DOHH2 (cell line): Measurements from ENCODE around the gene AFAP1L1.

Experiments used
- H3F3A ChIP-seq: fragments of 200-600 bp; sonication (generic), shearing (Covaris generic); 2 replicates; pipeline ENCODE4 v1.6.0; 2016; ENCODE audit warnings: antibody characterized with exemption, mild to moderate bottlenecking; ENCODE audit not compliant: control insufficient read depth, insufficient read depth
- H3K27ac ChIP-seq: fragments of 200-600 bp; sonication (generic); 2 replicates; pipeline ENCODE4 v1.5.1; 2014; ENCODE audit warnings: low read depth, mild to moderate bottlenecking, low read length, moderate library complexity
- H3K27me3 ChIP-seq: fragments of 200-600 bp; sonication (generic); 2 replicates; pipeline ENCODE4 v1.6.1; 2014; ENCODE audit warnings: mild to moderate bottlenecking, low read length, mixed read lengths; ENCODE audit not compliant: control insufficient read depth
- H3K36me3 ChIP-seq: fragments of 200-600 bp; sonication (generic); 2 replicates; pipeline ENCODE4 v1.6.1; 2014; ENCODE audit warnings: mild to moderate bottlenecking, low read length, moderate library complexity, mixed read lengths; ENCODE audit not compliant: control insufficient read depth
- H3K4me1 ChIP-seq: fragments of 200-600 bp; sonication (generic); 2 replicates; pipeline ENCODE4 v1.6.1; 2014; ENCODE audit warnings: mild to moderate bottlenecking, low read length, mixed read lengths; ENCODE audit not compliant: control insufficient read depth
- H3K4me2 ChIP-seq: fragments of 200-600 bp; sonication (generic); 2 replicates; pipeline ENCODE4 v1.6.0; 2014; ENCODE audit warnings: mild to moderate bottlenecking, low read length, moderate library complexity
- H3K4me3 ChIP-seq: fragments of 200-600 bp; sonication (generic); 2 replicates; pipeline ENCODE4 v1.5.1; 2014; ENCODE audit warnings: mild to moderate bottlenecking, low read length, mixed read lengths
- H3K79me2 ChIP-seq: fragments of 200-600 bp; sonication (generic); 2 replicates; pipeline ENCODE4 v1.6.1; 2014; ENCODE audit warnings: mild to moderate bottlenecking, low read length, mixed read lengths; ENCODE audit not compliant: control insufficient read depth
- H3K9me2 ChIP-seq: fragments of 200-600 bp; sonication (generic); replicated peaks from 2 replicates; pipeline ENCODE4 v1.6.1; 2014; ENCODE audit warnings: mild to moderate bottlenecking, low read length, mixed read lengths; ENCODE audit not compliant: control insufficient read depth
- H3K9me3 ChIP-seq: fragments of 200-600 bp; sonication (generic); 2 replicates; pipeline ENCODE4 v1.6.1; 2014; ENCODE audit warnings: antibody characterized with exemption, low read length, mixed read lengths; ENCODE audit not compliant: control insufficient read depth, insufficient read depth
- H4K20me1 ChIP-seq: fragments of 200-600 bp; sonication (generic); 2 replicates; pipeline ENCODE4 v1.6.0; 2014; ENCODE audit warnings: low read depth, mild to moderate bottlenecking, antibody characterized with exemption, low read length, moderate library complexity; ENCODE audit not compliant: control insufficient read depth, insufficient read depth
- CTCF ChIP-seq: fragments of 200-600 bp; sonication (generic); IDR thresholded peaks from one replicate; pipeline ENCODE4 v1.5.1; 2014; ENCODE audit warnings: antibody characterized with exemption, mild to moderate bottlenecking, low read depth, low read length; ENCODE audit not compliant: poor library complexity, severe bottlenecking
- EZH2phosphoT487 ChIP-seq: fragments of 200-600 bp; sonication (generic); IDR thresholded peaks from 2 replicates; pipeline ENCODE4 v1.6.1; 2017; ENCODE audit warnings: borderline replicate concordance, mild to moderate bottlenecking, antibody characterized with exemption, low read length, moderate library complexity, mixed read lengths

The AFAP1L1 gene

GRCh38 chr5:149353911-149354310 is 82.3 kb downstream of the AFAP1L1 start:
- TF ChIP-seq CTCF, result no peak
- TF ChIP-seq EZH2phosphoT487, result no peak
- Histone ChIP-seq H3K4me1 (peaks cover 44% of the 10 kb centered on the region), H3K27ac (no peak overlapping the region), H3K36me3 (peaks cover 89% of the 10 kb centered on the region), H3K27me3 (no peaks in the 10 kb centered on the region), H3K4me3 (no peak overlapping the region), H3K79me2 (peaks cover 88% of the 10 kb centered on the region), H3F3A (peaks cover 36% of the 10 kb centered on the region), H3K4me2 (no peak overlapping the region), H3K9me3 (no peaks in the 10 kb centered on the region), H3K9me2 (no peaks in the 10 kb centered on the region), H4K20me1 (no peaks in the 10 kb centered on the region; the same call in 1 of the 2 replicates)

GRCh38 chr5:149355688-149356087 is 84.0 kb downstream of the AFAP1L1 start:
- Histone ChIP-seq H3K79me2 (peaks cover 86% of the 10 kb centered on the region), H3K27ac (no peak overlapping the region), H3K4me1 (peaks cover 56% of the 10 kb centered on the region), H3K9me3 (no peaks in the 10 kb centered on the region), H3K36me3 (peaks cover 85% of the 10 kb centered on the region), H3K9me2 (no peaks in the 10 kb centered on the region), H3F3A (peaks cover 36% of the 10 kb centered on the region), H3K27me3 (no peaks in the 10 kb centered on the region), H3K4me3 (no peak overlapping the region), H3K4me2 (peak overlapping the region; percentile 49), H4K20me1 (no peaks in the 10 kb centered on the region; the same call in 1 of the 2 replicates)
- TF ChIP-seq CTCF (no peak), EZH2phosphoT487 (no peak)

- H3K36me3 ChIP-seq, result peaks cover 78% of the 10 kb centered on the region
- H3K4me2 ChIP-seq, result peak overlapping the region; percentile 49
- no peaks in the 10 kb centered on the region for H3K9me3 ChIP-seq
- TF ChIP-seq EZH2phosphoT487, result no peak
- no peak for TF ChIP-seq CTCF
- no peaks in the 10 kb centered on the region for H3K9me2 ChIP-seq
- no peaks in the 10 kb centered on the region; the same call in 1 of the 2 replicates for H4K20me1 ChIP-seq
- H3K4me3 ChIP-seq, result peak overlapping the region; percentile 43
- H3K27me3 ChIP-seq, result no peaks in the 10 kb centered on the region
- peaks cover 56% of the 10 kb centered on the region for H3K4me1 ChIP-seq
- H3K79me2 ChIP-seq, result peaks cover 78% of the 10 kb centered on the region
- H3F3A ChIP-seq, result peaks cover 36% of the 10 kb centered on the region
- H3K27ac ChIP-seq, result no peak overlapping the region
These were observed 84.7 kb downstream of the AFAP1L1 start for GRCh38 chr5:149356391-149356790.
